CD4-positive, alpha-beta T cell (primary cell): Measurements from ENCODE around the gene TSSK6. TPM values are rescaled to one million over a fixed set of nuclear protein-coding genes. Genes with fewer than 3 reads are reported as not detected.

Experiments
- ATAC-seq: fragments of 200-7000 bp; cut with Tn5 transposase; one replicate; pipeline ENCODE4 v1.10.0; 2022; ENCODE audit warnings: mild to moderate bottlenecking; ENCODE audit not compliant: poor library complexity
- CTCF ChIA-PET: fragments of 350-600 bp; sonication (Branson Sonifier 250); formaldehyde crosslinking; loops from one replicate; lab custom pipeline; 2021; ENCODE audit warnings: antibody characterized with exemption, inconsistent platforms; lab: Charles Lee
- POLR2A ChIA-PET: fragments of 350-600 bp; sonication (Branson Sonifier 250); formaldehyde crosslinking; loops from one replicate; lab custom pipeline; 2021; ENCODE audit warnings: antibody characterized with exemption, inconsistent platforms; lab: Charles Lee
- DNase-seq, 14 experiments: peaks; one replicate each; pipeline ENCODE4 v3.0.0-alpha.2; 2013 to 2020; ENCODE audit warnings: mixed read lengths in 2 of 14
- H3K27ac ChIP-seq, 2 donors: one replicate each; pipeline versions ENCODE4 v1.5.1 to v1.7.0; 2013; ENCODE audit warnings: low read length in 2 of 2, low read depth in 1 of 2, mild to moderate bottlenecking in 1 of 2
- H3K27me3 ChIP-seq, 2 experiments: 1 replicate in 1 of 2; 2 replicates in 1 of 2; pipeline versions ENCODE4 v1.6.1 to v1.7.0; 2013; ENCODE audit warnings: low read length in 2 of 2, control low read depth in 1 of 2, mild to moderate bottlenecking in 1 of 2, moderate library complexity in 1 of 2; ENCODE audit not compliant: insufficient read depth in 2 of 2, control insufficient read depth in 1 of 2
- H3K36me3 ChIP-seq: one replicate; pipeline ENCODE4 v1.6.1; 2013; ENCODE audit warnings: low read length, control low read depth; ENCODE audit not compliant: insufficient read depth
- H3K4me1 ChIP-seq: one replicate; pipeline ENCODE4 v1.6.1; 2013; ENCODE audit warnings: low read length, control low read depth; ENCODE audit not compliant: insufficient read depth
- H3K4me3 ChIP-seq: one replicate; pipeline ENCODE4 v1.5.1; 2013; ENCODE audit warnings: mild to moderate bottlenecking, low read length, moderate library complexity
- H3K9me3 ChIP-seq, 2 experiments: 1 replicate in 1 of 2; 2 replicates in 1 of 2; pipeline versions ENCODE4 v1.6.1 to v1.7.0; 2013; ENCODE audit warnings: low read length in 2 of 2, mild to moderate bottlenecking in 2 of 2, control low read depth in 1 of 2, moderate library complexity in 1 of 2; ENCODE audit not compliant: control insufficient read depth in 1 of 2, insufficient read depth in 1 of 2
- H3K27ac Mint-ChIP-seq: one replicate; pipeline ENCODE4 v1.8.0; 2020; ENCODE audit warnings: mixed read lengths
- H3K27me3 Mint-ChIP-seq: one replicate; pipeline ENCODE4 v1.8.0; 2021; ENCODE audit warnings: mixed read lengths
- H3K36me3 Mint-ChIP-seq: one replicate; pipeline ENCODE4 v1.8.0; 2021; ENCODE audit warnings: low read depth, mixed read lengths
- H3K4me1 Mint-ChIP-seq: one replicate; pipeline ENCODE4 v1.8.0; 2021; ENCODE audit warnings: low read depth, mixed read lengths
- H3K4me3 Mint-ChIP-seq: one replicate; pipeline ENCODE4 v1.8.0; 2020; ENCODE audit warnings: mild to moderate bottlenecking, mixed read lengths
- H3K9me3 Mint-ChIP-seq: one replicate; pipeline ENCODE4 v1.8.0; 2020; ENCODE audit warnings: mixed read lengths
- CTCF ChIP-seq: fragments of 200-600 bp; IDR thresholded peaks from one replicate; pipeline ENCODE4 v1.8.0; 2022; ENCODE audit warnings: antibody characterized with exemption, mild to moderate bottlenecking
- intact Hi-C, 2 experiments: fragments of 100-400 bp; cut with DNase I in 1 of 2; cut with micrococcal nuclease in 1 of 2; formaldehyde crosslinking; loops; one replicate each; pipeline versions ENCODE4 v1.15.1 to v1.9.0; 2023 to 2025; cut with DNase I, micrococcal nuclease
- total RNA-seq, 174 experiments: library from RNA in 2 of 174; stranded (reverse) in 2 of 174; gene quantifications; one replicate each; pipeline ENCODE4 v1.2.3 and lab custom pipeline; 2021 to 2026

TSSK6 gene
- total RNA-seq, 2 experiments from 2014 or later = 3.4 to 5.5 TPM

- H3K9me3 ChIP-seq = peaks cover 0 to 11% of the 10 kb centered on the region in 2 experiments
- peak in 1 of 14 experiments; percentile 34 for DNase-seq
- Mint-ChIP-seq H3K27me3 (no peaks in the 10 kb centered on the region), H3K36me3 (peaks cover 10% of the 10 kb centered on the region), H3K4me3 (peak overlapping the region; percentile 66), H3K27ac (no peak overlapping the region), H3K4me1 (peaks cover 25% of the 10 kb centered on the region), H3K9me3 (no peaks in the 10 kb centered on the region)
- TF ChIP-seq CTCF = no peak
- ATAC-seq = no peak
- ChIA-PET CTCF (no interaction called here), POLR2A (interaction anchor here (1.0 to 2.6 kb wide), 2 partner anchors 109 to 387 kb away, joined by 3 to 14 read pairs; partner anchors contain the start of genes GATAD2A and ZNF93)
- no peak overlapping the region for H3K4me3 ChIP-seq
- peaks cover 6% of the 10 kb centered on the region for H3K36me3 ChIP-seq
- H3K4me1 ChIP-seq = peaks cover 41% of the 10 kb centered on the region
- no peaks in the 10 kb centered on the region for H3K27me3 ChIP-seq
- no peak overlapping the region for H3K27ac ChIP-seq
- intact Hi-C loops = no loop called here
Observed at GRCh38 chr19:19514215-19514657, 1.1 kb downstream of the TSSK6 start.

DNA sequence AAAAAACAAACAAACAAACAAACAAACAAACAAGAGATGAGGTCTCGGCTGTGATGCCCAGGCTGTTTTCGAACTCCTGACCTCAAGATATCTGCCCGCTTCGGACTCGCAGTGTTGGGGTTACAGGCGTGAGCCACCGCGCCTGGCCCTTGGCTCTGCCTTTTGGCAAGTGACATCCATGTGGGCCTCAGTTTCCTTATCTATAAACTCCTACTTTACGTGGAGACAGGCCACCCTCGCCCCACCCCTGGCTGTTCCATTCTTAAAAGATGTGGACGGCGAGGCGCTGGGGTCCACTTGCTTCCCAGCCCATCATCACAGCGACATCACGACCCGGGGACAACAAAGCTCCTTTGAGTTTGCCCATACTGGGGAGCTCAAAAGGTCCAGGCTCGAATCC lies 1.7 kb downstream of the TSSK6 start:
- peaks cover 39% of the 10 kb centered on the region for H3K4me1 ChIP-seq
- no peak overlapping the region for H3K4me3 ChIP-seq
- TF ChIP-seq CTCF = no peak
- peaks cover 22% of the 10 kb centered on the region for H3K4me1 Mint-ChIP-seq
- intact Hi-C loops = no loop called here
- no peaks in the 10 kb centered on the region for H3K9me3 Mint-ChIP-seq
- H3K9me3 ChIP-seq = peaks cover 0 to 11% of the 10 kb centered on the region in 2 experiments
- no peaks in the 10 kb centered on the region for H3K27me3 Mint-ChIP-seq
- H3K4me3 Mint-ChIP-seq = peak overlapping the region; percentile 62
- H3K27me3 ChIP-seq = no peaks in the 10 kb centered on the region
- peaks cover 3% of the 10 kb centered on the region for H3K36me3 ChIP-seq
- H3K36me3 Mint-ChIP-seq = peaks cover 9% of the 10 kb centered on the region
- CTCF ChIA-PET = no interaction called here
- POLR2A ChIA-PET = interaction anchor here (1.1 kb wide), 1 partner anchor 352 kb away, joined by 3 read pairs; the partner anchor contains the start of gene ZNF253
- no peak overlapping the region for H3K27ac ChIP-seq
- ATAC-seq (no peak), DNase-seq (no peak)
- H3K27ac Mint-ChIP-seq = no peak overlapping the region

DNA sequence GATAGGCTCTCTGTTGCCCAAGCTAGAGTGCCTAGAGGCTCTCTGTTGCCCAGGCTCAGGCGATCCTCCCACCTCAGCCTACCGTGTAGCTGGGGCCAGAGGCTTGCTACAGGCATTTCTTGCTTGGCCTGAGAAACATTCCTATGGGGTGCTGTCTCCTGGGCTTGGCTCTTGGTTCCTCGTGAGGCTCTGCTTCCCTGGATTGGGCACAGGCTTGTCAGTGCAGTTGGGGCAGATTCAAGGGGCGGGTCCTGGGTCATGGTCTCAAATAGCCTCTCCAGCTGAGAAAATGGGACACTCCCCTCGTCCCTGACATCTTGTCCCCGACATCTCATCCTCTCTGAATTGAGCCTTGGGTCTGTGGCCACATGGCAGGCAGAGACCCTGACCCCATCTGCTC lies 4.9 kb downstream of the TSSK6 start:
- H3K36me3 ChIP-seq = peaks cover 19% of the 10 kb centered on the region
- H3K4me1 ChIP-seq = peaks cover 16% of the 10 kb centered on the region
- H3K4me3 ChIP-seq = no peak overlapping the region
- H3K4me3 Mint-ChIP-seq = no peak overlapping the region
- no peaks in the 10 kb centered on the region for H3K27me3 ChIP-seq
- H3K27me3 Mint-ChIP-seq = no peaks in the 10 kb centered on the region
- peaks cover 0 to 11% of the 10 kb centered on the region in 2 experiments for H3K9me3 ChIP-seq
- no peak overlapping the region for H3K27ac Mint-ChIP-seq
- H3K9me3 Mint-ChIP-seq = no peaks in the 10 kb centered on the region
- H3K4me1 Mint-ChIP-seq = no peaks in the 10 kb centered on the region
- intact Hi-C loops = no loop called here
- TF ChIP-seq CTCF = no peak
- ATAC-seq = no peak
- POLR2A ChIA-PET = no interaction called here
- peaks cover 26% of the 10 kb centered on the region for H3K36me3 Mint-ChIP-seq
- no peak overlapping the region for H3K27ac ChIP-seq
- no peak for DNase-seq
- CTCF ChIA-PET = interaction anchor here (1.0 kb wide), 1 partner anchor 20 kb away, joined by 3 read pairs; no protein-coding TSS in a partner anchor
